HG02970 (cell line): Measurements from ENCODE around the gene DDX20.
"Not testable (repeated sequence)": the region's sequence is repeated elsewhere in the genome, so short reads cannot be mapped to it uniquely, and the experiment has no call there.

Source experiments
- ATAC-seq: cut with Tn5 transposase; IDR thresholded peaks from one replicate; pipeline ENCODE4 v1.9.1; 2021; ENCODE audit warnings: mild to moderate bottlenecking, moderate library complexity, moderate number of reproducible peaks; ENCODE audit not compliant: unreplicated experiment, low FRiP score

DDX20 gene

DNA sequence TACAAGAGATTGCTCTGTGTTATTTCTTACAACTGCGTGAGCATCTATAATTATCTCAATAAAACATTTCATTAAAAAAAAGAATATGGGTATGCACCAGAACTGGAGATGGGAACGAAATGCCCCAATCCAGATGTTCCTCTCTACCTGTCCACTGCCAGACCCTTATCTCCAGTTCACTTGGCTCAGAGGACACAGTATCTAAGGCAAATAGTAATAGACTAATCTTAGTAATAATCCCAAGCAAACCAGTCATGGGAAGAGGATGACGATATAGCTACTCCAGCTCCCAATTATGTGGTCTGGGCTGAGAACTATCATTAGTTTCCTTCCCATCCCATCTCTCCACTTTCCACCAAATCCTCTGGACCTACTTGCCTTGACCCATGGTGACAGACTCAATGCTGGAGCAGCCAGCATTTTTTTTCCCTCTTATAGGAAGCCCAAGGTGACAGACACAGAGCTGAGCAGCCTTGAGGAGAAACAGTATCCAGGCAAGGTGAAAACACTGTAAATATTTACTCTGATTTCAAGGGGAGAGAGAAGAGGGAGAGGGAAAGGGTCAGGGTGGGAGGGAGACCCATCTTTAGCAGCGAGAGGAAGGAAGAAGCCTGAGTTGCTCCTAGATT, 28.7 kb downstream of the DDX20 start:
- ATAC-seq = no peak

DNA sequence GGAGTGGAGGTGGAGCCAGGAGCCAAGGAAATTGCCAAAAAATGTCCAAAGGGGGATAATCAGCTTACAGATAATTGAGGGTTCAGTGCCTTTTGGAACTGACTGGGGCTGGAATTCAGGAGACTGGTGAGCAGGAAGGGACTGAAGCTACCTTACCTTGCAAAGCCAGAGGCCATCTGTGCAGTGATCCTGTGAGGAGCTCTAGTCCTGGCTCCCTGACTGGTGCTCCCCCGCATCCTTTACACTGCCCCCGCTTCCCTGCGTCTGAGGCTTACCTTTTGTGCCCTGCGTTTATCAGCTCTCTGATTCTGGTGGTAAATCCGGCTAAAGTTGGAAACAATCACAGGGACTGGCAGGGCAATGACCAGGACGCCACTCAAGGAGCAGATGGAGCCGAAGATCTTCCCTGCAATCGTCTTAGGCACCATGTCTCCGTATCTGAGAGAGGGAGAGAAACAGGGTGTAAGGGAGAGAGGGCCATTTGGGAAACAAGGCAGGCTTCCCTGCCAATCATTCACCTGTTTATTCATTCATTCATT, 31.0 kb downstream of the DDX20 start:
- ATAC-seq = no peak

- no peak for ATAC-seq
These were observed 33.4 kb downstream of the DDX20 start for GRCh38 chr1:111789142-111789541.

- no peak for ATAC-seq
These were observed 34.1 kb downstream of the DDX20 start for GRCh38 chr1:111789666-111790316.

DNA sequence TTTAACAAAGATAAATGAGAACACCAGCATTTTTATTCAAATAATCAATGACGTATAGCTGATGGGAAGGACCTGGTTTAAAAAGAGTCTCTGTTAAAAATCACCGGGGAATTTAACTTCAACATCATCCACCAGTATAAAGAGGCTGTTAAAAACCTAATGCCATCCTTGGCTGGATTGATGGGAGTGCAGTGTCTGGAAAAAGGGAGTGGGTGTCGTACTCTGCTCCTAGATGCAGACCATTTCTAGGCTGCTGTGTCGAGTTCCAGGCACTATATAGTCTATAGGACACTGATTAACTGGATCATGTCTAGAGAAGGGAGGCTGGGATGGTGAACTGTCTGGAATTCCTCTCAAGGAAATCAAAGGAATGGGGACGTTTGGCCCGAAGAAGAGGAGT, 36.1 kb downstream of the DDX20 start:
- ATAC-seq = no peak

DNA sequence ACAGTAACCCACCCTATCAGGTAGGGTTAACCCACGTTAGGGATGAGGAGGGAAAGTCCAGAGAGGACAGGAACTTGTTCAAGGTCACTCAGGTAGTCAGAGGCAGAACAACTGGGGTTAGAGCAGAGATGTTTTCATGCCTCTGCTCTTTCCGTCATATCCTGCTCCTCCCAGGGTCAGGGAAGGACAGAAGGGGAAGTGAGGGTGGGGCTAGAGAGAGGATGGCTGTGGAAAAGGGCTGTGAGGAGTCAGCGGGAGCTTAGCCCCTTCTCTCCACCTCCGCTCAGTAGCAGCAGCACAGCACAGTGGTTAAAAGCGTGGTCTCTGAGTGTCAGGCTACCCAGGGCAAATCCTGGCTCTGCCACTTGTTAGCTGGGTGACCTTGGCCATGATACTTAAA, 36.5 kb downstream of the DDX20 start:
- no peak for ATAC-seq

DNA sequence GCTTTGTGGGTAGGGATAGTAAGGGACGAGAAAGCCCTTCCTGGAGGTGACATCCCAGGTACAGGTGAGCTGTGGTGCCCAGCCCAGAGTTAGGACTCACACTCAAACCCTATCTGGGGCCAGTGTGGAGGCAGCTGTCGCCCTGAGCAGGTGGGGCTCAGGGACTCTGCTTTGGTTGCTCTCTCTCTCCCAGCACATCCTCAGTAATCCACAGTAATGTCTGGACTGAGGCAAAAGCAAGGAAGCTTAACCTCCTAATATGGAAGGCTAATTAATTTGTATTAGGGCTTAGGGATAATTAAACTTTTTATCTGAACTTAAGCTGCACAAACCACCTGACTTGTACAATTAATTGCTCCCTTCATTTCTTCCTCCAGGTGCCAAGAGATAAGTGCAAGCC, 38.2 kb downstream of the DDX20 start:
- no peak for ATAC-seq

DNA sequence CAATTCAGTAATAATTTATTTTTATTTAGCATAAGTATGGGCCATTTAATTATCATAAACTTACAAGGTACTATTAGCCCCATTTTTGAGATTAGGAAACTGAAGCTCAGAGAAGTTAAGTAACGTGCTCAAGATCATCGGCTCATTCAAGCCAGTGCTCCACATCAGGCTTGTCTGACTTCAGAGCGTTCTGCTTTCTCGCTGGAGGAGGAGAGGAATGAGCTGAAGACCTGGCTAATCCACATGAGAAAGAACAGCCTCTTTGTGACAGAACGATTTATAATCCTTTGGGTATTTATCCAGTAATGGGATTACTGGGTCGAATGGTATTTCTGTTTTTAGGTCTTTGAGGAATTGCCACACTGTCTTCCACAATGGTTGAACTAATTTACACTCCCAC, 39.7 kb downstream of the DDX20 start:
- no peak for ATAC-seq

- no peak for ATAC-seq
These were observed 42.9 kb downstream of the DDX20 start for GRCh38 chr1:111798580-111798979.

DNA sequence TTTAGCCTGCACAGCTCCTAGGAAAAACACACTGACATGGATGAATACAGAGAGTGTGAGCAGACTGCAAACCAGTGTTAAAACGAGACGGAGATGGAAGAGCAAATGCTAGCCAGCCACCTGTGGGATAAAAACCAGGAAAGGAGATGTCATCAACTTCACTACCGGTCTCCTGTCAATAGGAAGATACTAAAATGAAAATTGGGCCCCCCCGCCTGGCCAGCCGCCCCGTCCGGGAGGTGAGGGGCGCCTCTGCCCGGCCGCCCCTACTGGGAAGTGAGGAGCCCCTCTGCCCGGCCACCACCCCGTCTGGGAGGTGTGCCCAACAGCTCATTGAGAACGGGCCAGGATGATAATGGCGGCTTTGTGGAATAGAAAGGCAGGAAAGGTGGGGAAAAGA, 44.0 kb downstream of the DDX20 start:
- not testable (repeated sequence) for ATAC-seq

DNA sequence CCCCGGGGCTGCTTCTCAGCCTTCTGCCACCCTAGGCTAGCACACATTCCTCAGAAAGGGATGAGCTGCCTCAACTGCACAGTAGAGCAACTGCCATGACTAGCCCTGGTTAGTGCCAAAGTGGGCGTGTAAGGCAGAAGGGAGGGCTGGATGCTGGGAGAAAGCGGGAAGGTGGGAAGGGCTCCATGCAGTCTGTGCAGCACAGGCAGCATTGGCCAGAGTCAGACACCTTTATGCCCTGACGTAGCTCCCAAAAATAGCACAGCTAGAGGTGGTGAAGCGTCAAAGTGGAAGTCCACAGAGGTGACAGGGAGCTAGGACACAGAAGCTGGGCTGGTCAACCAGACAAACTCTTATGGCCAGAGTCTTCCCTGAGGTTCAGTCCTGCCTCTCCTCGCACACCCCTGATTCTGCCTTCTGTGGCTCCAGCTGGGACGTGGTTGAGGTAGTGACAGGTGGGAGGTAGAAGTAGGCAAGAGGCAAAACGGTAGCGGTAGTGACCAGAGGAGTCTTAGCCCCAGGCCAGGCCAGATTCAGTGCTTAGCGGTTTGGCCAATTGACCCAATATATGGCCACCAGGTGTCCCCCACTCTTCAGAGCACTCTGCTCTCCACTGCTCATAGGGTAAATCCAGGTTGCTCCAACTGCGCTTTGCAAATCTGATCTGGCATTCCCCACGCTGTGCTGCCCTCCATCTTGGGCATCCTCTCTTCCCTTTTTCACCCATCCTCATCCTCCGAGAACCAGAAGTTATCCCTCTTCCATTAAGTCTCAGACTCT, 45.6 kb downstream of the DDX20 start:
- ATAC-seq = no peak

- ATAC-seq = no peak
These were observed 46.4 kb downstream of the DDX20 start for GRCh38 chr1:111802110-111802509.

DNA sequence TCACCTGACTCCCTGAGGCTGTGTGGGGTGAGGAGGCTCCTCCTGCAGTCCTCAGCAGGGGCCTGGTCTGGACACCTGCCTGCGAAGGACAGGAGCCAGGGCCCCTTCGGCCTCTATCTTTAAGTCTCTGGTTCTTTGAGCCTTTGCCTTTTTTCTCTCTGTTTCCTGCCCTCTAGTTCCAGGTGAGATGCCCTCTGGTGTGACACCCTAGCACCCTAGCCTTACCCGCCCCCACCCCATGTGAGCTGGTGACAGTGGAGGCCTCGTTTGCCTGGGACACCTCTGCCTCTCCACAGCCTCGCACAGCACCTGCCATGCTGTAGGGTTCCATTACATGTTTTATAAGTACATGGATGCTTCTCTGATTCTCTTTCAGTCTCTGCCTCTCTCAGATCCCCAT, 47.3 kb downstream of the DDX20 start:
- ATAC-seq = no peak

DNA sequence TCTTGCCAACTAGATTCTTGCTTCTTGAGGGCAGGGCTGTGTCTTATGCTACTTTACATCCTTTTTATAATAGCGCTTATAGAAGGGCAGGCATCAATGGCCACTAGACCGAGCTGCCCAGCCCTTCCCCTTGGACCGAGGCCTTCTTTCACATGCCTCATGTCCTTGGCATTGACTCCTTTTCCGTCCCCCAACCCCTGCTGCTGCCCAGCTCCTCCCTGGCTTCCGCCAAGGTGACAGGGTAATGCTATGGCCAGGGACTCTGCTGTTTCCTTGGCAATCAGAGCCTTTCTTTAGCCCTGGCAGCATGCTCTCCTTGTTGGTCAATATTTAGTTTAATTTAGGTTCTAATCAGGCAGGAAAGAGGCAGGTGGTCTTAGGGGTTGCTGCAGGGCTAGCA, 48.2 kb downstream of the DDX20 start:
- ATAC-seq = no peak

- ATAC-seq = no peak
These were observed 49.1 kb downstream of the DDX20 start for GRCh38 chr1:111804776-111805175.

- ATAC-seq = no peak
These were observed 49.5 kb downstream of the DDX20 start for GRCh38 chr1:111805251-111805650.

- no peak for ATAC-seq
These were observed 56.2 kb downstream of the DDX20 start for GRCh38 chr1:111811891-111812290.

DNA sequence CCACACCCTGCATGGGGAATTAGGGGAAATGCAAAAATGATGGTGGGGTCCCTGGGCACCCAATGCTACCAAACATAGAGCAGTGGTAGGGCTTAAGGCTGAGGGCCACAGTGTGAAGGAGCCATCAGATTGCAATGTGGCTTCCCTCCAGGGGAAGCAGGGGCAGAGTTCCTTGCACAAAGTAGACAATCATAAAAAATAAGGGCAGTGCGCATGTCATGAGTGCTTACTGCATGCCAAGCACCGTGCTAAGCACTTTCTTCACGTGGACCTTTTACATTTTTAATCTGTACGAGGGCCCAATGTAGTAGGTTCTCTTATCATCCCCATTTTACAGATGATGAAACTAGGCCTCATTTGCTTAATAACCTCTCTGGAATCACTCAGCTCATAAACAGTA, 56.6 kb downstream of the DDX20 start:
- ATAC-seq = no peak

DNA sequence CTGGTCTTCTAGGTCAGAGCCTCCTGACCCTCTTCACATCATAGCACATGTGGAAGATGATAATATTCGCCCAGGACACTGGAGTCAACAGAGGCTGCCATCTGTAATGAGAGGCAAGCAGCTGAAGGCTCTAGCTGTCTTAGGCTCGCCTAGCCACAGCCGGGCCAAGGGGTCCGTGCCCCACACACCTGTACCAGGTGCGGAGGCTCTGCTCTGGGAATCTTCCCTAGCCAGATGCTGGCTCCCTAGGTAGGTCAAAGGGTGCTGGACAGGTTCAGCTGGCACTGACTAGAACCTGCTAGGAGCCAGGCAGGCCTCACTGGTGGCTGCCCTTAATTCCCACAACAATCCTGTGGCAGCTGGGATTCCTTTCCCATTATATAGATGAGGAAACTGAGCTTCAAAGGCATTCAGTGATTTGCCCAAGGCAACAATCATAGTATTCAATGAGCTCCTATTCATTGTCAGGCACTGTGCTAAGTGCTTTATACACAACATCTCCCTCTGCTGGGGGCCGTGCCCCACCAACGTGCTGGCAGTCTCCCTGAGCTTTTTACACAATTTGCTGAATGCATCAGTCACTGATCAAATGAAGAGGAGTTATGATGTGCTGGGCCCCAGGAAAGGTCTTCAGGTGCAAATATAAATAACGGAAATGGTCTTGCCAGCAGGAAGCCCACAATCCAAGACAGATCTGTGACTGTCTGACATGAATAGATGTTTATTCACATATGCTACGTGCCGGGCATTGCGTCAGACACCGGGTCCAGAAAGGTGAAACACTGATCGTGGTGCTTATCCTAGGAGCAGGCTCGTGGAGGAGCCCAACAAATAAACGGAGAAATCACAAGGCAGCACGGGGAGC, 58.0 kb downstream of the DDX20 start:
- no peak for ATAC-seq

DNA sequence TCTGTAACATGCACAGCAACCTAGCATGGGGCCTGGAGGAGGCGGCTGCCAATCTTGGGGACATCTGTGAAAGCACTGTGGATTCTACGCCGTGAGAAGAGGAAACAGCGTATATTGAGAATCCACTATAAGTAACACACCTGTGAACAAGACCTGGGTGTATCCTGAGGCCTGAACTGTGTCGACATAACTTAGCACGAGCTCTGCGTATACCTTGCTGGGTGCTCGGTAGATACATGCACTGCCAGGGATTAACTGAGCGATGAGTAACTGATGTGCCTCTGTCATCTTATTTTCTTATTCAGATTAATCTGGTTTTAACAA, 58.6 kb downstream of the DDX20 start:
- no peak for ATAC-seq

DNA sequence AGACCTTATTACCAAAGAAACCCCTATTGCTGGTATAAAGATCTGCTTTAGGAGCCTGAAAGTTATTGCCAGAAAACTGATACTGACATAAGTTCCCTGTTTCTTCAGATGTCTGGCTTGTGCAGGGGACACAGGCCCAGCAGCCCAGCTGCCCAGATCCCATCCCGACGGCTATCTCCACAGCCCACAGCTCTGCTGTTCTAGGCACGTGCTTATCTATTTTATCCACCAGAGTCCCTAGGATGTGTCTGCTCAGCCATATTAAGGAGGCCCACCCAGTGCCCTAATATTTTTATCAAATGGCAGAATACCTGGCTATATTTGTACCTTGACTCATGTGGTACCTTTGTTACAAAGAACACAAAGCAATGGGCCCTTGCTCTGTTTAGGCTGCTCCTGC, 58.9 kb downstream of the DDX20 start:
- ATAC-seq = no peak
